HepG2 (cell line): ENCODE results near the gene AP2S1. TPM values are rescaled to one million over a fixed set of nuclear protein-coding genes. Genes with fewer than 3 reads are reported as not detected.

ENCODE experiments used
- AKAP8 ChIP-seq: sonication (generic); formaldehyde crosslinking; IDR thresholded peaks from 2 replicates; pipeline ENCODE4 v1.5.1; 2020; ENCODE audit warnings: mild to moderate bottlenecking, missing genetic modification reagents
- ATF7-NPFF ChIP-seq: sonication (generic); formaldehyde crosslinking; IDR thresholded peaks from 2 replicates; pipeline ENCODE4 v1.8.1; 2023; ENCODE audit warnings: mild to moderate bottlenecking, low read depth, missing genetic modification reagents, moderate library complexity
- ATRX ChIP-seq: sonication (generic); formaldehyde crosslinking; IDR thresholded peaks from 2 replicates; pipeline ENCODE4 v1.4.0; 2020; ENCODE audit warnings: missing genetic modification reagents, borderline replicate concordance
- CEBPG ChIP-seq: IDR thresholded peaks from 2 replicates; pipeline ENCODE4 v1.6.1; 2016
- CSRNP2 ChIP-seq: sonication (generic); formaldehyde crosslinking; conservative IDR thresholded peaks from 2 replicates; pipeline ENCODE4 v1.8.0; 2022; ENCODE audit warnings: low read depth, missing genetic modification reagents
- E2F2 ChIP-seq: sonication (generic); formaldehyde crosslinking; IDR thresholded peaks from 2 replicates; pipeline ENCODE4 v1.4.0; 2020; ENCODE audit warnings: missing genetic modification reagents, borderline replicate concordance
- EEA1 ChIP-seq: sonication (generic); formaldehyde crosslinking; IDR thresholded peaks from 2 replicates; pipeline ENCODE4 v1.5.1; 2020; ENCODE audit warnings: mild to moderate bottlenecking, missing genetic modification reagents, borderline replicate concordance
- FOXC1 ChIP-seq: sonication (generic); formaldehyde crosslinking; IDR thresholded peaks from 2 replicates; pipeline ENCODE4 v1.8.0; 2022; ENCODE audit warnings: mild to moderate bottlenecking, missing genetic modification reagents, borderline replicate concordance
- FOXK1 ChIP-seq: sonication (generic); formaldehyde crosslinking; IDR thresholded peaks from 2 replicates; pipeline ENCODE4 v1.4.0; 2020; ENCODE audit warnings: low read depth, missing genetic modification reagents, borderline replicate concordance
- FOXO1 ChIP-seq: sonication (generic); formaldehyde crosslinking; IDR thresholded peaks from 2 replicates; pipeline ENCODE4 v1.4.0; 2020; ENCODE audit warnings: missing genetic modification reagents
- HHEX ChIP-seq: IDR thresholded peaks from 2 replicates; pipeline ENCODE4 v1.6.1; 2016; ENCODE audit warnings: control low read depth
- HIVEP1 ChIP-seq: sonication (generic); formaldehyde crosslinking; IDR thresholded peaks from 2 replicates; pipeline ENCODE4 v1.4.0; 2020; ENCODE audit warnings: mild to moderate bottlenecking, missing genetic modification reagents
- HMG20A ChIP-seq: IDR thresholded peaks from 2 replicates; pipeline ENCODE4 v1.6.1; 2016; ENCODE audit warnings: borderline replicate concordance
- KAT2B ChIP-seq: fragments of 150-350 bp; IDR thresholded peaks from 2 replicates; pipeline ENCODE4 v1.6.1; 2014; ENCODE audit warnings: low read depth, low read length, borderline replicate concordance
- NR2F6 ChIP-seq, 2 experiments: IDR thresholded peaks; 2 replicates each; pipeline ENCODE4 v1.6.1; 2016; ENCODE audit warnings: antibody characterized with exemption in 1 of 2, mild to moderate bottlenecking in 1 of 2
- POGZ ChIP-seq: sonication (generic); formaldehyde crosslinking; IDR thresholded peaks from 2 replicates; pipeline ENCODE4 v1.4.0; 2020; ENCODE audit warnings: mild to moderate bottlenecking, missing genetic modification reagents
- SNAPC2 ChIP-seq: sonication (generic); formaldehyde crosslinking; IDR thresholded peaks from 2 replicates; pipeline ENCODE4 v1.8.1; 2022; ENCODE audit warnings: mild to moderate bottlenecking, missing genetic modification reagents
- TFAP4 ChIP-seq: sonication (generic); IDR thresholded peaks from 2 replicates; pipeline ENCODE4 v1.6.1; 2016; ENCODE audit warnings: low read depth, borderline replicate concordance
- THYN1 ChIP-seq: sonication (generic); formaldehyde crosslinking; IDR thresholded peaks from 2 replicates; pipeline ENCODE4 v1.8.1; 2023; ENCODE audit warnings: low read depth, mild to moderate bottlenecking, moderate library complexity, missing genetic modification reagents, borderline replicate concordance
- ZNF383 ChIP-seq: sonication (generic); formaldehyde crosslinking; IDR thresholded peaks from 2 replicates; pipeline ENCODE4 v1.4.0; 2020; ENCODE audit warnings: missing genetic modification reagents, mild to moderate bottlenecking, borderline replicate concordance
- ZNF580 ChIP-seq: IDR thresholded peaks from 2 replicates; pipeline ENCODE4 v1.6.1; 2016; ENCODE audit warnings: low read depth, borderline replicate concordance
- ZNF616 ChIP-seq: sonication (generic); formaldehyde crosslinking; IDR thresholded peaks from 2 replicates; pipeline ENCODE4 v1.5.0; 2020; ENCODE audit warnings: low read depth, mild to moderate bottlenecking, missing genetic modification reagents
- ZNF670 ChIP-seq: sonication (generic); formaldehyde crosslinking; IDR thresholded peaks from 2 replicates; pipeline ENCODE4 v1.8.0; 2022; ENCODE audit warnings: mild to moderate bottlenecking, missing genetic modification reagents, borderline replicate concordance
- ZNF691 ChIP-seq: sonication (generic); formaldehyde crosslinking; IDR thresholded peaks from 2 replicates; pipeline ENCODE4 v1.4.0; 2020; ENCODE audit warnings: missing genetic modification reagents, low read depth, mild to moderate bottlenecking, borderline replicate concordance
- ZNF768 ChIP-seq: sonication (generic); formaldehyde crosslinking; IDR thresholded peaks from 2 replicates; pipeline ENCODE4 v1.4.0; 2020; ENCODE audit warnings: missing genetic modification reagents
- ZNF780A ChIP-seq: sonication (generic); formaldehyde crosslinking; IDR thresholded peaks from 2 replicates; pipeline ENCODE4 v1.8.0; 2022; ENCODE audit warnings: mild to moderate bottlenecking, missing genetic modification reagents, moderate library complexity
- polyA plus RNA-seq, 8 experiments: library from polyadenylated mRNA; depleted of rRNA in 3 of 8; stranded (reverse) in 7 of 8; unstranded in 1 of 8; fragments of >200 nt; fragmentation: Illumina TruSeq in 4 of 8; extraction: Trizol in 4 of 8; gene quantifications; 2 replicates each; pipeline versions ENCODE4 v1.2.1 to v1.2.3, GENCODE V29; 2011 to 2016; ENCODE audit warnings: low read depth in 4 of 8, missing spikeins in 1 of 8, mixed read lengths in 1 of 8; ENCODE audit not compliant: insufficient read depth in 1 of 8
- total RNA-seq, 5 experiments: library from RNA; depleted of rRNA; stranded (reverse); fragments of >200 nt; fragmentation: Illumina TruSeq; extraction: Trizol; gene quantifications; 2 replicates each; pipeline ENCODE4 v1.2.3, GENCODE V29; 2016; ENCODE audit warnings: low read depth in 1 of 5

Gene AP2S1
- total and polyA plus RNA-seq, 2 of the 13 experiments (the other 11 are each of a cell fraction or from before 2014, with no cell fraction given), result 45.2 to 86.1 TPM

GRCh38 chr19:46860125-46860845 lies 9.6 kb upstream of the AP2S1 start (continued):
- TF ChIP-seq E2F2 (0 out of 2 replicates have a peak, but pooled peaks have one; percentile 65), POGZ (CRISPR knock-in tag) (peak; percentile 44; the same call in 1 of the 2 replicates), HHEX (CRISPR knock-in tag) (no peak), ATRX (CRISPR knock-in tag) (no peak), ZNF780A (peak; percentile 61; the same call in 1 of the 2 replicates), FOXO1 (CRISPR knock-in tag) (no peak), AKAP8 (CRISPR knock-in tag) (peak; percentile 68), HMG20A (CRISPR knock-in tag) (no peak), CSRNP2 (CRISPR knock-in tag) (0 out of 2 replicates have a peak, but pooled peaks have one; percentile 79), NR2F6 (IDR thresholded peaks at IDR 0.05) (no peak; the same call in 1 of the 2 replicates), NR2F6 (CRISPR knock-in tag; IDR thresholded peaks at IDR 0.05) (no peak), ZNF616 (peak; percentile 73; the same call in 1 of the 2 replicates), TFAP4 (peak; percentile 9; the same call in 1 of the 2 replicates), ZNF691 (peak; percentile 50; the same call in 1 of the 2 replicates), KAT2B (no peak), ATF7-NPFF (CRISPR knock-in tag) (peak; percentile 90), FOXC1 (CRISPR knock-in tag) (peak; percentile 84), ZNF768 (CRISPR knock-in tag) (no peak), ZNF670 (no peak), SNAPC2 (CRISPR knock-in tag) (0 out of 2 replicates have a peak, but pooled peaks have one; percentile 56), ZNF383 (CRISPR knock-in tag) (peak; percentile 81; the same call in 1 of the 2 replicates), CEBPG (CRISPR knock-in tag) (no peak), EEA1 (peak; percentile 58; the same call in 1 of the 2 replicates), ZNF580 (CRISPR knock-in tag) (no peak; the same call in 1 of the 2 replicates), HIVEP1 (CRISPR knock-in tag) (no peak), THYN1 (CRISPR knock-in tag) (no peak), FOXK1 (CRISPR knock-in tag) (0 out of 2 replicates have a peak, but pooled peaks have one; percentile 28)
